Chondrocyte (in vitro differentiated cells): ENCODE measurements around the gene TRIM72. TPM values are rescaled to one million over a fixed set of nuclear protein-coding genes. Genes with fewer than 3 reads are reported as not detected.
"Not testable (repeated sequence)": the region's sequence is repeated elsewhere in the genome, so short reads cannot be mapped to it uniquely, and the experiment has no call there.

Experiments
- DNase-seq: peaks from one replicate; pipeline ENCODE4 v3.0.0; 2021; ENCODE audit warnings: mixed read lengths, low spot score
- H3K27ac Mint-ChIP-seq: one replicate; pipeline ENCODE4 v1.8.0; 2021; ENCODE audit warnings: mild to moderate bottlenecking, moderate library complexity, mixed read lengths; ENCODE audit not compliant: unreplicated experiment
- H3K27me3 Mint-ChIP-seq: 2 replicates; pipeline ENCODE4 v1.8.0; 2021; ENCODE audit warnings: low read depth, mixed read lengths
- H3K36me3 Mint-ChIP-seq: 2 replicates; pipeline ENCODE4 v1.8.0; 2021; ENCODE audit warnings: low read depth, mixed read lengths
- H3K4me1 Mint-ChIP-seq: 2 replicates; pipeline ENCODE4 v1.8.0; 2021; ENCODE audit warnings: low read depth, mild to moderate bottlenecking, mixed read lengths
- H3K4me3 Mint-ChIP-seq: one replicate; pipeline ENCODE4 v1.8.0; 2021; ENCODE audit warnings: mild to moderate bottlenecking, moderate library complexity, mixed read lengths; ENCODE audit not compliant: unreplicated experiment
- H3K9me3 Mint-ChIP-seq: 2 replicates; pipeline ENCODE4 v1.8.0; 2021; ENCODE audit warnings: low read depth, mixed read lengths
- CTCF ChIP-seq: fragments of 200-600 bp; sonication (generic); IDR thresholded peaks from 2 replicates; pipeline ENCODE4 v1.5.0; 2021; ENCODE audit warnings: antibody characterized with exemption, mild to moderate bottlenecking, moderate library complexity
- total RNA-seq: library from RNA; stranded (reverse); gene quantifications from 3 replicates; pipeline ENCODE4 v1.2.1, GENCODE V29; 2021

Gene TRIM72
- total RNA-seq, 1 donor from 2014 or later: not detected

GRCh38 chr16:31191697-31192428 lies 22.1 kb upstream of the TRIM72 start:
- TF ChIP-seq CTCF: no peak
- Mint-ChIP-seq H3K36me3 (peaks cover 75% of the 10 kb centered on the region), H3K4me1 (peaks cover 4% of the 10 kb centered on the region), H3K27me3 (no peaks in the 10 kb centered on the region), H3K9me3 (no peaks in the 10 kb centered on the region), H3K27ac (no peak overlapping the region), H3K4me3 (no peak overlapping the region)
- no peak for DNase-seq

- no peak for DNase-seq
- no peaks in the 10 kb centered on the region for H3K27me3 Mint-ChIP-seq
- H3K36me3 Mint-ChIP-seq: peaks cover 64% of the 10 kb centered on the region
- H3K4me3 Mint-ChIP-seq: no peak overlapping the region
- H3K27ac Mint-ChIP-seq: no peak overlapping the region
- TF ChIP-seq CTCF: no peak
- H3K4me1 Mint-ChIP-seq: peaks cover 4% of the 10 kb centered on the region
- no peaks in the 10 kb centered on the region for H3K9me3 Mint-ChIP-seq
These were observed 20.9 kb upstream of the TRIM72 start for GRCh38 chr16:31192856-31193642.

DNA sequence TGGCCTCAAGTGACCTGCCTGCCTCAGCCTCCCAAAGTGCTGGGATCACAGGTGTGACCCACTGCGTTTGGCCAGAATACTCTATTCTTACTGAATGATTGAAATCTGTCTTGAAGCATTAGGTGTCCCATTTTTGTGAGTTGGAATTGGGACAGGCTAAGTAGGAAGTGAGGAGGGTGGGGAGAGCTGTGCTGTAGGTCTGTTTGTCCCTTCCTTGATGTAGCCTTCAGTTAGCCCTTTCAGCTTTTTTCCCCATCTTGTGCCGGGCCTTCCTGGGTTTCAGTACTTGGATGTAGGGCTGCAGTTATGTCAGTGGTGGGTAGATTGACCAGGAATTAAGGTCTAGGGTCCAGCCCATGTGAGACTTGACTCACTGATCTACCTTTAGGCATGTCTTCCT lies 20.0 kb upstream of the TRIM72 start:
- Mint-ChIP-seq H3K36me3 (peaks cover 55% of the 10 kb centered on the region), H3K4me1 (peaks cover 8% of the 10 kb centered on the region), H3K9me3 (no peaks in the 10 kb centered on the region), H3K27ac (no peak overlapping the region), H3K4me3 (no peak overlapping the region), H3K27me3 (no peaks in the 10 kb centered on the region)
- TF ChIP-seq CTCF: no peak
- no peak for DNase-seq

DNA sequence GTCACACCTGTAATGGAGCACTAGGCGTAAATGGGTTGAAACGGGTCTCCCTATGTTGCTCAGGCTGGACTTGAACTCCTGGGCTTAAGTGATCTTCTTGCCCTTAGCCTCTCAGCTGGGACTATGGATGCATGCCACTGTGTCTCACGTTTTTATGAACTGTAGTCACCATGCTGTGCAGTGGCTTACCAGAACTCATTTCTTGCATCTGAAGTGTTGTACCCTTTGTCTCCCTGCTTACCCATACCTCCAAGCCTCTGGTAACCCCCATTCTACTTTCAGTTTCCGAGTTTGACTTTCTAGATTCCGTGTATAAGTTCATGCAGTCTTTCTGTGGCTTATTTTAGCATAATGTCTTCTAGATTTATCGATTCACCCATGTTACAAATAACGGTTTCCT lies 19.0 kb upstream of the TRIM72 start:
- no peak overlapping the region for H3K27ac Mint-ChIP-seq
- H3K9me3 Mint-ChIP-seq: no peaks in the 10 kb centered on the region
- H3K4me1 Mint-ChIP-seq: peaks cover 17% of the 10 kb centered on the region
- H3K27me3 Mint-ChIP-seq: no peaks in the 10 kb centered on the region
- H3K4me3 Mint-ChIP-seq: no peak overlapping the region
- DNase-seq: no peak
- H3K36me3 Mint-ChIP-seq: peaks cover 52% of the 10 kb centered on the region
- no peak for TF ChIP-seq CTCF

DNA sequence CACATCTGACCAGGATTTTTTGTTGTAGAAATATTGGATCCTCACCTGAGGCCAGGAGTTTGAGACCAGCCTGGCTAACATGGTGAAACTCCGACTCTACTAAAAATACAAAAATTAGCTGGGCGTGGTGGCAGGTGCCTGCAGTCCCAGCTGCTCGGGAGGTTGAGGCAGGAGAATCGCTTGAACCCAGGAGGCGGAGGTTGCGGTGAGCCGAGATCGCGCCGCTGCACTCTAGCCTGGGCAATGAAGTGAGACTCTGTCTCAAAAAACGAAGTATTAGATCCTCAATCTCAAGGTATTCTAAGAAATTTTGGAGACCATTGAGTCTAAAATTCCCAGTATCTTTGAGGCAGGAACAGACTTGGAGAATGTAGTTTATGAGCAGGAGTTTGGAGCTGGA lies 18.1 kb upstream of the TRIM72 start:
- not testable (repeated sequence) for H3K9me3 Mint-ChIP-seq, H3K27ac Mint-ChIP-seq, DNase-seq, H3K27me3 Mint-ChIP-seq, H3K4me3 Mint-ChIP-seq
- H3K36me3 Mint-ChIP-seq: peaks cover 42% of the 10 kb centered on the region
- peaks cover 20% of the 10 kb centered on the region for H3K4me1 Mint-ChIP-seq
